Stimulated activated CD4-positive, alpha-beta T cell treated with anti-CD3 and anti-CD28 coated beads, Interleukin-1b, Interleukin-23, amount 100 ng/mL, for 48 hours (primary cell): ENCODE measurements around the gene TBC1D9.
"Not testable (repeated sequence)": the region's sequence is repeated elsewhere in the genome, so short reads cannot be mapped to it uniquely, and the experiment has no call there.

ENCODE experiments used
- DNase-seq: peaks from one replicate; pipeline ENCODE4 v3.0.0-alpha.2; 2020

TBC1D9 gene

GRCh38 chr4:140756319-140757231 is at the start of gene TBC1D9:
Gene TBC1D9, minus strand, starts transcription at chr4:140756385. Its CDS starts 340 bp downstream, at chr4:140756045.
- DNase-seq = no peak

GRCh38 chr4:140805293-140805692 is 49.1 kb upstream of the TBC1D9 start:
- no peak for DNase-seq

- no peak for DNase-seq
Observed at GRCh38 chr4:140802591-140802990, 46.4 kb upstream of the TBC1D9 start.

GRCh38 chr4:140800666-140801065 is 44.5 kb upstream of the TBC1D9 start:
- DNase-seq = no peak

- DNase-seq = no peak
Observed at GRCh38 chr4:140799686-140800225, 43.6 kb upstream of the TBC1D9 start.

- DNase-seq = no peak
Observed at GRCh38 chr4:140793291-140793690, 37.1 kb upstream of the TBC1D9 start.

GRCh38 chr4:140790765-140791164 is 34.6 kb upstream of the TBC1D9 start:
- no peak for DNase-seq

GRCh38 chr4:140790171-140790570 is 34.0 kb upstream of the TBC1D9 start:
- no peak for DNase-seq

GRCh38 chr4:140789759-140790158 is 33.6 kb upstream of the TBC1D9 start:
- DNase-seq = no peak

- not testable (repeated sequence) for DNase-seq
Observed at GRCh38 chr4:140782787-140783186, 26.6 kb upstream of the TBC1D9 start.

- DNase-seq = no peak
Observed at GRCh38 chr4:140781596-140781995, 25.4 kb upstream of the TBC1D9 start.

GRCh38 chr4:140777894-140778293 is 21.7 kb upstream of the TBC1D9 start:
- no peak for DNase-seq

GRCh38 chr4:140777386-140777785 is 21.2 kb upstream of the TBC1D9 start:
- DNase-seq = no peak

GRCh38 chr4:140776556-140776955 is 20.4 kb upstream of the TBC1D9 start:
- no peak for DNase-seq

- DNase-seq = no peak
Observed at GRCh38 chr4:140774956-140775355, 18.8 kb upstream of the TBC1D9 start.

GRCh38 chr4:140774510-140774909 is 18.3 kb upstream of the TBC1D9 start:
- no peak for DNase-seq

- no peak for DNase-seq
Observed at GRCh38 chr4:140769209-140769608, 13.0 kb upstream of the TBC1D9 start.

GRCh38 chr4:140764785-140765392 is 8.7 kb upstream of the TBC1D9 start:
- DNase-seq = no peak

- no peak for DNase-seq
Observed at GRCh38 chr4:140762202-140762601, 6.0 kb upstream of the TBC1D9 start.

GRCh38 chr4:140757232-140757630 is 1.0 kb upstream of the TBC1D9 start:
- no peak for DNase-seq

- no peak for DNase-seq
Observed at GRCh38 chr4:140755774-140756318, 339 bp downstream of the TBC1D9 start.

GRCh38 chr4:140754918-140755773 is 1.0 kb downstream of the TBC1D9 start:
- DNase-seq = no peak

GRCh38 chr4:140753329-140753728 is 2.9 kb downstream of the TBC1D9 start:
- DNase-seq = no peak
